AG09319 (cell line): Measurements from ENCODE around the gene STAT2.
"Not testable (repeated sequence)": the region's sequence is repeated elsewhere in the genome, so short reads cannot be mapped to it uniquely, and the experiment has no call there.

ENCODE experiments used
- DNase-seq: peaks from one replicate; pipeline ENCODE4 v3.0.0-alpha.2; 2010; ENCODE audit warnings: low read depth; ENCODE audit errors: extremely low read depth
- CTCF ChIP-seq: IDR thresholded peaks from 2 replicates; pipeline ENCODE4 v1.5.1; 2011; ENCODE audit warnings: low read depth, mild to moderate bottlenecking, inconsistent platforms, low read length, moderate library complexity

Gene STAT2

GRCh38 chr12:56359851-56360767 is at the start of gene STAT2:
Gene STAT2 (minus strand): TSS chr12:56360107. CDS start chr12:56356571, 3,536 bp downstream.
- no peak for TF ChIP-seq CTCF
- peak; percentile 100 for DNase-seq

- DNase-seq, result no peak
- TF ChIP-seq CTCF, result no peak
These were observed 49.0 kb upstream of the STAT2 start for GRCh38 chr12:56408799-56409417.

GRCh38 chr12:56404227-56404626 is 44.3 kb upstream of the STAT2 start:
- DNase-seq, result not testable (repeated sequence)

- DNase-seq, result not testable (repeated sequence)
These were observed 41.7 kb upstream of the STAT2 start for GRCh38 chr12:56401612-56402011.

GRCh38 chr12:56401125-56401524 is 41.2 kb upstream of the STAT2 start:
- DNase-seq, result not testable (repeated sequence)

GRCh38 chr12:56399466-56399865 is 39.6 kb upstream of the STAT2 start:
- not testable (repeated sequence) for DNase-seq

GRCh38 chr12:56398324-56398723 is 38.4 kb upstream of the STAT2 start:
- DNase-seq, result no peak
- no peak for TF ChIP-seq CTCF

- TF ChIP-seq CTCF, result no peak
- DNase-seq, result no peak
These were observed 32.4 kb upstream of the STAT2 start for GRCh38 chr12:56392331-56392730.

- no peak for TF ChIP-seq CTCF
- DNase-seq, result no peak
These were observed 31.8 kb upstream of the STAT2 start for GRCh38 chr12:56391721-56392120.
